Caki2 (cell line): ENCODE data around the gene NMRAL1. TPM values are rescaled to one million over a fixed set of nuclear protein-coding genes. Genes with fewer than 3 reads are reported as not detected.

Experiments used
- DNase-seq: peaks from one replicate; pipeline ENCODE4 v3.0.0-alpha.2; 2015; ENCODE audit warnings: low read depth
- in situ Hi-C: cut with HindIII; loops from 2 replicates; pipeline ENCODE4 v1.10.0; 2016; ENCODE audit warnings: low sequenced_read_pairs, low pct_unique_long_range_greater_than_20kb, mixed read lengths
- total RNA-seq: library from RNA; depleted of rRNA; stranded (reverse); fragments of >200 nt; shearing (Covaris generic); gene quantifications from 2 replicates; pipeline ENCODE4 v1.2.3, GENCODE V29; 2014; ENCODE audit warnings: low replicate concordance; rRNA removed

The NMRAL1 gene
- total RNA-seq, 1 experiment from 2014 or later = 211 TPM

GRCh38 chr16:4414187-4414917, 60.1 kb downstream of the NMRAL1 start:
- no peak for DNase-seq
- in situ Hi-C loops = no loop called here

GRCh38 chr16:4412854-4413253, 61.6 kb downstream of the NMRAL1 start:
- DNase-seq = no peak
- in situ Hi-C loops = no loop called here

GRCh38 chr16:4412159-4412558, 62.3 kb downstream of the NMRAL1 start:
- DNase-seq = no peak
- in situ Hi-C loops = no loop called here

Other genes with a start within 250 kb of the NMRAL1 start
- gene SRL, start 232.5 kb downstream of the NMRAL1 start, total RNA-seq = not detected in 2 replicates
- gene TFAP4, start 201.6 kb downstream of the NMRAL1 start, total RNA-seq = 35.1 TPM in 2 replicates
- gene GLIS2, start 158.6 kb downstream of the NMRAL1 start, total RNA-seq = 5.7 and 7.4 TPM in 2 replicates
- gene PAM16, start 123.3 kb downstream of the NMRAL1 start, total RNA-seq = 58.8 and 80.7 TPM in 2 replicates
- 4.3 and 5.5 TPM in 2 replicates for gene VASN, start 102.8 kb downstream of the NMRAL1 start, total RNA-seq
- 31.7 and 44.7 TPM in 2 replicates for gene CORO7, start 58.0 kb downstream of the NMRAL1 start, total RNA-seq
- gene DNAJA3, start 48.8 kb downstream of the NMRAL1 start, total RNA-seq = 106 and 136 TPM in 2 replicates
- 59.7 and 65.0 TPM in 2 replicates for gene HMOX2, start 1.8 kb upstream of the NMRAL1 start, total RNA-seq
- 0.20 and 1.3 TPM in 2 replicates for gene CDIP1, start 64.1 kb upstream of the NMRAL1 start, total RNA-seq
- not detected in 2 replicates for gene C16orf96, start 81.7 kb upstream of the NMRAL1 start, total RNA-seq
- gene UBALD1, start 140.3 kb upstream of the NMRAL1 start, total RNA-seq = 4.3 and 12.4 TPM in 2 replicates
- 13.8 and 14.1 TPM in 2 replicates for gene MGRN1, start 150.2 kb upstream of the NMRAL1 start, total RNA-seq
- gene NUDT16L1, start 218.9 kb upstream of the NMRAL1 start, total RNA-seq = 42.4 and 49.2 TPM in 2 replicates